Renal cortex interstitium (tissue), 11 donors: ENCODE data around the gene TPRG1. TPM values are rescaled to one million over a fixed set of nuclear protein-coding genes. Genes with fewer than 3 reads are reported as not detected.

ENCODE experiments used
- DNase-seq, 11 donors: peaks; one replicate each; pipeline ENCODE4 v3.0.0-alpha.2; 2013; ENCODE audit warnings: low read depth in 9 of 11, low spot score in 4 of 11; ENCODE audit errors: extremely low read depth in 1 of 11
- polyA plus RNA-seq, 3 donors: library from polyadenylated mRNA; unstranded; fragments of 120-200 nt; gene quantifications; one replicate each; pipeline ENCODE4 v1.2.1, GENCODE V29; 2013; ENCODE audit not compliant: insufficient read length in 3 of 3

Gene TPRG1
- polyA plus RNA-seq, 3 donors: 0.56 to 0.78 (median 0.70) TPM

DNA sequence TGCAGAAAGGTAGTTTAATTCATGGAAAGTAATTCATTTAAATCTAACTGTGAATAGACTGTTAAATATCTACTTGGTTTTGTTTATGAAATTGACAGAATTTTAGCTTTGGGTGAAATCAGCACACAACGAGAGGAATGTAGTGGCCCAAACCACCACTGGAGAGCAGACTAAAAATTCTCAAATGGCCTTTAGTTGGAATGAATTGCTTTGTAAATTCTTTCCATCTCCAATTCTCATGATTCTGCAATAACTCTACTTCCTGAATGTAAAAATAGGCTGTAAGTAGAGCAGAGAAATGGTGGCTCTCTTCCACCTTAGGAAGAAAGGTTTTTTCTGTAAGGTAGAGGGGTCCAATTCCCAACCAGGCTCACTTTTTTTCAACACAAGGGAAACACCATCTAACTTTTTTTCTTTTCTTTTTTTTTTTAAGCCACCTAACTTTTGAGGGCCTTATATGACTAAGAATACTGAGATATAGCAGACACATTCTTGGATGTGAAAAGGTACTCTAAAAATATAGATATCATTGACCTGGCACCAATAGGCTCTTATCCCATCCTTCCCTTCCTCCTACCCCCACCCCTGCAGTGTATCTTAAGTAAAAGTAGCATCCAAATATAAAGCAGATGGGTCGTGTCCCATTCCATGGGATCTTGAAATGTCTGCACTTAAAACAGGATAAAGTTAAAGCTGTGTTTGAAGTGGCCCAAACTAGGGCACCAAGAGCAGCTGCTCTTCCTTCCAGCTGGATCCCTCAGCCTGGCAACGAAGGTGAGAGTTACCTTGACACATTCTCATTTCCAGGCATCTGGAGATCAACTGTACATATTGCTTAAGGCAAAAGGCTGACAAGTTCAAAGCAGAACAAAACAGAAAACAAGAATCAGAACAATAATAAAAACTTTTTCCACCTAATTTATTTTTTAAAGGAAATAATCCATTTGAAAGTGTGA is 194.1 kb downstream of the TPRG1 start:
- no peak for DNase-seq

DNA sequence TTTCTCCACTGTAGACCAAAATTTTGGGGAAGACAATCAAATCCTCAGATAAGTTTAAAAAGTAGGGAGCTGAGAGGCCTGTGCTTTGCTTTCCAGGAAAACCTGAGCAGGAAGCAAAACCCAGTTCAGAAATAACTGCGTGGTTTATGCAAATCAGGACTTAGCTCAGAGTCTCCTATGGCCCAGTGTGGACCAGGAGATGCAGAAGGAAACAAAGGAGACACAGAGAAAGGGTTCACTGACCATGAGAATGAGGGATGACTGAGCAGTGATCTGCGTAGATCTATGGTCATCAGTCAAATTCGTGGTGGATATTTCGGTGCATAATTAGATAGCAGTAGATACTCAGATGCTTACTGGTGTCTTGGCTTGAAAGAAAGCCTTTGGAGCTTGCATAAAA is 196.6 kb downstream of the TPRG1 start:
- DNase-seq: no peak

DNA sequence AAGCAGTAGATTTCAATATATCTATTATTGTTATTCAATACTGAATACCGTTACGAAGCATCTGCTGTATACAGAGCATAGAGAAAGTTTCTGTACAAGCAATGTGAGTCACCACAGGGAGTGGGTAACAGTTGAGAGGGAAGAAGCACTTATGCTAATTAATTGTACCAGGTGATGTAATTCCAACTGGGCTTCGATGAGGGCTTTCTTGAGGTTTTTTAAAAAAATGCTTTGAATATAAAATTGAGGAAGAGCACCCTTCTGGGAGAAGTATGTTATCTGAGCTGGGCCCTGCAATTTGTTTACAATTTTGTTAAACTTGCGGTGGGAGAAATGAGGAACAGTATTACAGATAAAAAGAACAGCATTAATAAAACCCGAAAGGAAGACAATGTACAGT is 197.9 kb downstream of the TPRG1 start:
- DNase-seq: no peak

DNA sequence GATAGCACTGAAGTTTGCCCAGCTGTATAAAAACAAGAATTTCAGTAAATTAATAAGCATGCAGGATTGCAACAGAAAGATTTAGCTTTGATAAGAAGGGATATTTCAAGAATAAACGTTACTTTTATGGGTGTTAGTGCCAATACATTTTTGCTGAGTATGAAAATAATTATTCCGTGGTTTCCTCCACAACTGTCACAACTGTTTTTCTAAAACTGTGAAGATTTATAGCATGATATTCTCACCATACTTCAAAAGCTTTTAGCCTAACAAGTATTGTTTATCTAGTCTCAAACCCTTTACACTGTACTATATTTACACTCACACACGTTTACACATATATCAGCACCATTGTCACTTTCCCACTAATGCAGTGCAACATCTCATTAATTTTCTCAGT is 200.5 kb downstream of the TPRG1 start:
- DNase-seq: no peak
